ENCODE measurements around the gene CHN1.
A peak's percentile ranks its signal among the peaks of the same experiment; 100 is the strongest.

Gene CHN1

GRCh38 chr2:174760845-174761473 lies 244.2 kb downstream of the CHN1 start:
- DNase-seq, result peak; percentile 8

- DNase-seq, result no peak
Observed at GRCh38 chr2:174759381-174760065, 245.7 kb downstream of the CHN1 start.

- no peak for DNase-seq
Observed at GRCh38 chr2:174756743-174757142, 248.4 kb downstream of the CHN1 start.

GRCh38 chr2:174753038-174753633 lies 252.0 kb downstream of the CHN1 start:
- no peak for DNase-seq

GRCh38 chr2:174752403-174753037 lies 252.7 kb downstream of the CHN1 start:
- no peak for DNase-seq

GRCh38 chr2:174750923-174751441 lies 254.2 kb downstream of the CHN1 start:
- DNase-seq, result no peak

GRCh38 chr2:174749793-174750192 lies 255.4 kb downstream of the CHN1 start:
- DNase-seq, result no peak

GRCh38 chr2:174748948-174749347 lies 256.2 kb downstream of the CHN1 start:
- DNase-seq, result peak; percentile 54

Measured in NCI-H1436 (cell line).